ENCODE measurements around the gene THBS2. TPM values are rescaled to one million over a fixed set of nuclear protein-coding genes. Genes with fewer than 3 reads are reported as not detected.

THBS2 gene
- total and polyA plus RNA-seq, 2 of the 8 experiments (the other 6 are each of a cell fraction or from before 2014, with no cell fraction given): 11.0 to 22.5 TPM

DNA sequence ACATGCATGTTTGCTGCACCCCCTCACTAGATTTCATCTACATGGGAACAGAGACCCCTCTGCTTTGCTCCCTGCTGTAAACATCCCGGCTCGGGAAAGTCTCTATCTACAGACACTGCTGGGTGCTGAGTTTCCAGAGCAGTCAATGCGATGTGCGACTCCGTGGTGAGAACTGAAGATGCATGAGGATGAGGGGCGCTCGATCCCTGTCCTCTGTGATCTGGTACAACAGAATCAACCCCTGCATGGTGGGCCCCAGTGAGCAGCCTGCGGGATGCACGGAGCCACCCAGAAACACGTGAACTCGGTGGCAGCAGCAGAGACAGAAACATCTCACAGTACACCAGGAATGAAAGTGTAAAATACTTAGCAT lies 83.1 kb downstream of the THBS2 start (continued):
- TF ChIP-seq, protein P1, sequence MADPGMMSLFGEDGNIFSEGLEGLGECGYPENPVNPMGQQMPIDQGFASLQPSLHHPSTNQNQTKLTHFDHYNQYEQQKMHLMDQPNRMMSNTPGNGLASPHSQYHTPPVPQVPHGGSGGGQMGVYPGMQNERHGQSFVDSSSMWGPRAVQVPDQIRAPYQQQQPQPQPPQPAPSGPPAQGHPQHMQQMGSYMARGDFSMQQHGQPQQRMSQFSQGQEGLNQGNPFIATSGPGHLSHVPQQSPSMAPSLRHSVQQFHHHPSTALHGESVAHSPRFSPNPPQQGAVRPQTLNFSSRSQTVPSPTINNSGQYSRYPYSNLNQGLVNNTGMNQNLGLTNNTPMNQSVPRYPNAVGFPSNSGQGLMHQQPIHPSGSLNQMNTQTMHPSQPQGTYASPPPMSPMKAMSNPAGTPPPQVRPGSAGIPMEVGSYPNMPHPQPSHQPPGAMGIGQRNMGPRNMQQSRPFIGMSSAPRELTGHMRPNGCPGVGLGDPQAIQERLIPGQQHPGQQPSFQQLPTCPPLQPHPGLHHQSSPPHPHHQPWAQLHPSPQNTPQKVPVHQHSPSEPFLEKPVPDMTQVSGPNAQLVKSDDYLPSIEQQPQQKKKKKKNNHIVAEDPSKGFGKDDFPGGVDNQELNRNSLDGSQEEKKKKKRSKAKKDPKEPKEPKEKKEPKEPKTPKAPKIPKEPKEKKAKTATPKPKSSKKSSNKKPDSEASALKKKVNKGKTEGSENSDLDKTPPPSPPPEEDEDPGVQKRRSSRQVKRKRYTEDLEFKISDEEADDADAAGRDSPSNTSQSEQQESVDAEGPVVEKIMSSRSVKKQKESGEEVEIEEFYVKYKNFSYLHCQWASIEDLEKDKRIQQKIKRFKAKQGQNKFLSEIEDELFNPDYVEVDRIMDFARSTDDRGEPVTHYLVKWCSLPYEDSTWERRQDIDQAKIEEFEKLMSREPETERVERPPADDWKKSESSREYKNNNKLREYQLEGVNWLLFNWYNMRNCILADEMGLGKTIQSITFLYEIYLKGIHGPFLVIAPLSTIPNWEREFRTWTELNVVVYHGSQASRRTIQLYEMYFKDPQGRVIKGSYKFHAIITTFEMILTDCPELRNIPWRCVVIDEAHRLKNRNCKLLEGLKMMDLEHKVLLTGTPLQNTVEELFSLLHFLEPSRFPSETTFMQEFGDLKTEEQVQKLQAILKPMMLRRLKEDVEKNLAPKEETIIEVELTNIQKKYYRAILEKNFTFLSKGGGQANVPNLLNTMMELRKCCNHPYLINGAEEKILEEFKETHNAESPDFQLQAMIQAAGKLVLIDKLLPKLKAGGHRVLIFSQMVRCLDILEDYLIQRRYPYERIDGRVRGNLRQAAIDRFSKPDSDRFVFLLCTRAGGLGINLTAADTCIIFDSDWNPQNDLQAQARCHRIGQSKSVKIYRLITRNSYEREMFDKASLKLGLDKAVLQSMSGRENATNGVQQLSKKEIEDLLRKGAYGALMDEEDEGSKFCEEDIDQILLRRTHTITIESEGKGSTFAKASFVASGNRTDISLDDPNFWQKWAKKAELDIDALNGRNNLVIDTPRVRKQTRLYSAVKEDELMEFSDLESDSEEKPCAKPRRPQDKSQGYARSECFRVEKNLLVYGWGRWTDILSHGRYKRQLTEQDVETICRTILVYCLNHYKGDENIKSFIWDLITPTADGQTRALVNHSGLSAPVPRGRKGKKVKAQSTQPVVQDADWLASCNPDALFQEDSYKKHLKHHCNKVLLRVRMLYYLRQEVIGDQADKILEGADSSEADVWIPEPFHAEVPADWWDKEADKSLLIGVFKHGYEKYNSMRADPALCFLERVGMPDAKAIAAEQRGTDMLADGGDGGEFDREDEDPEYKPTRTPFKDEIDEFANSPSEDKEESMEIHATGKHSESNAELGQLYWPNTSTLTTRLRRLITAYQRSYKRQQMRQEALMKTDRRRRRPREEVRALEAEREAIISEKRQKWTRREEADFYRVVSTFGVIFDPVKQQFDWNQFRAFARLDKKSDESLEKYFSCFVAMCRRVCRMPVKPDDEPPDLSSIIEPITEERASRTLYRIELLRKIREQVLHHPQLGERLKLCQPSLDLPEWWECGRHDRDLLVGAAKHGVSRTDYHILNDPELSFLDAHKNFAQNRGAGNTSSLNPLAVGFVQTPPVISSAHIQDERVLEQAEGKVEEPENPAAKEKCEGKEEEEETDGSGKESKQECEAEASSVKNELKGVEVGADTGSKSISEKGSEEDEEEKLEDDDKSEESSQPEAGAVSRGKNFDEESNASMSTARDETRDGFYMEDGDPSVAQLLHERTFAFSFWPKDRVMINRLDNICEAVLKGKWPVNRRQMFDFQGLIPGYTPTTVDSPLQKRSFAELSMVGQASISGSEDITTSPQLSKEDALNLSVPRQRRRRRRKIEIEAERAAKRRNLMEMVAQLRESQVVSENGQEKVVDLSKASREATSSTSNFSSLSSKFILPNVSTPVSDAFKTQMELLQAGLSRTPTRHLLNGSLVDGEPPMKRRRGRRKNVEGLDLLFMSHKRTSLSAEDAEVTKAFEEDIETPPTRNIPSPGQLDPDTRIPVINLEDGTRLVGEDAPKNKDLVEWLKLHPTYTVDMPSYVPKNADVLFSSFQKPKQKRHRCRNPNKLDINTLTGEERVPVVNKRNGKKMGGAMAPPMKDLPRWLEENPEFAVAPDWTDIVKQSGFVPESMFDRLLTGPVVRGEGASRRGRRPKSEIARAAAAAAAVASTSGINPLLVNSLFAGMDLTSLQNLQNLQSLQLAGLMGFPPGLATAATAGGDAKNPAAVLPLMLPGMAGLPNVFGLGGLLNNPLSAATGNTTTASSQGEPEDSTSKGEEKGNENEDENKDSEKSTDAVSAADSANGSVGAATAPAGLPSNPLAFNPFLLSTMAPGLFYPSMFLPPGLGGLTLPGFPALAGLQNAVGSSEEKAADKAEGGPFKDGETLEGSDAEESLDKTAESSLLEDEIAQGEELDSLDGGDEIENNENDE (IDR thresholded peaks at IDR 0.05; ENCODE audit: insufficient replicate concordance, low read length): no peak
- TF ChIP-seq YY1 (IDR thresholded peaks at IDR 0.05; ENCODE audit: low read depth, low read length) (no peak), RFX5 (IDR thresholded peaks at IDR 0.05; ENCODE audit: borderline replicate concordance, low read depth, low read length) (no peak), SIRT6 (IDR thresholded peaks at IDR 0.05; ENCODE audit: low read length) (no peak)
- TF ChIP-seq, protein P2, sequence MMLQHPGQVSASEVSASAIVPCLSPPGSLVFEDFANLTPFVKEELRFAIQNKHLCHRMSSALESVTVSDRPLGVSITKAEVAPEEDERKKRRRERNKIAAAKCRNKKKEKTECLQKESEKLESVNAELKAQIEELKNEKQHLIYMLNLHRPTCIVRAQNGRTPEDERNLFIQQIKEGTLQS (IDR thresholded peaks at IDR 0.05; ENCODE audit: insufficient read depth, low read depth, low read length): no peak

Measured in H1 (cell line).